Right kidney (tissue), 1 donor: ENCODE data around the gene CTNND2.

Experiments used
- DNase-seq: peaks from one replicate; pipeline ENCODE4 v3.0.0-alpha.2; 2016

CTNND2 gene

DNA sequence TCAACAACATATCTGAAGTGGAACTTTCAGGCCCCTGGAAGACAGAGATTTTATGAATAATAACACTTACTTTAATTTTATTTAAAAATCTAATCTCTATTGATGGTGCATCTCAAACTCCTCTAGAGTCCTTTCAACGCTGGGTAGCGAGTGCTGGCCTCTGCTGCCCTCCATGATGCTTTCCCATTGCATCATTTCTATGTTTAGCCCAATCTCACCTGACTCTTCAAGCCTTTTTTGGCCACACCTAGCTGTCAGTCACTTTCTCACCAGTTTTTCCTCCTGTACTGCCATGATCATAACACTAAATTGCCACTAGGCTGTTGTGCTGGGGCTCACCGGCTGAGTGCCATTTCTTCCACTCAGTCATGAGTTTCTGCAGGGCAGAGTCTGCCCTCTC is 747.1 kb downstream of the CTNND2 start:
- no peak for DNase-seq

DNA sequence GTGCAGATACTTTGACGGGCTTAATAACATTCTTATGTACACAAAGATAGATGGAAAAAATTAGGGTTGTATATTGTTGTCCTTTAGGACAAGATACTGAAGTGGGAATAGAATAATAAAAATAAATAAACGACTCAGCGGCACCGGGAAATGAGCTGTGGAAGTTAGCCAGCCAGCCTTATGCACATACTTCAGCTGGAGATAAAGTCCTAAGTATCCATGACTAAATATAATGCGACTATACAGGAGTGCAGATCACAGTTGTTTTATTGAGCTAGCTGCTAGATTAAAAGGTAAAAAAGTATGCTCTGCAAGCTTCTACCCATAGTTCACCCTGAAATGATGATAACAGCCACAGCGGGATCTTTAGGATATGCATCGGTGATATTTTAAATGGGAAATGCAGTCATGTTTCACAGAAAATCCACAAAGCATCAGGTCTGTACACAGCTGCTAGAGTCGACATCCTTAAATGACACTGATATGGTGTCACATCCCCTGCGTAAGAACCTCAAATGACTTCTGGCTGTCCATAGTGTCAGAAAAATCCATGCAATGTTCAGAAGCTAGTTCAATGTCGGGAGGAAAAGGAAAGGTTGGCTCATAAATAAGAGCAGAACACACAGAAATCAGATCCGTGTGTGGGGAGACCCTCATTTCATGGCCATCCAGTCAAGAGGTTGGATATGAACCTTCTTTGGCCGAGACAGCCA is 750.4 kb downstream of the CTNND2 start:
- no peak for DNase-seq

DNA sequence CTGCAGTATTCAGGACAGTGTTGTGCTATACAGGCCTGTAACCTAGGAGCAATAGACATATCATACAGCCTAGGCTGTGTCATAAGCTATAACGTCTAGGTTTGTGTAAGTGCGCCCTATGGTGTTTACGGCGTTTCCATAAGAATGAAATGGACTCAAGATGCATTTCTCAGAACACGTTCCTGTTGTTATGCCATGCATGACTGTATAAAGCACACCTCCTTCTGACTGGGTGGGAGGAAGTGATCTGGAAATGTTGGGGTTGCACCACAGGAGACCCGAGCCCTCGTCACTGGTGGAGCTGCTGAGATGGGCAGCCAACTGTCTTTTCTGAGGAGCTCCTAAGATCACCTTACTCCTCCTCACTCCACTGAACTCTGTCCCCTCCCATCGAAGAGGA is 751.9 kb downstream of the CTNND2 start:
- no peak for DNase-seq

DNA sequence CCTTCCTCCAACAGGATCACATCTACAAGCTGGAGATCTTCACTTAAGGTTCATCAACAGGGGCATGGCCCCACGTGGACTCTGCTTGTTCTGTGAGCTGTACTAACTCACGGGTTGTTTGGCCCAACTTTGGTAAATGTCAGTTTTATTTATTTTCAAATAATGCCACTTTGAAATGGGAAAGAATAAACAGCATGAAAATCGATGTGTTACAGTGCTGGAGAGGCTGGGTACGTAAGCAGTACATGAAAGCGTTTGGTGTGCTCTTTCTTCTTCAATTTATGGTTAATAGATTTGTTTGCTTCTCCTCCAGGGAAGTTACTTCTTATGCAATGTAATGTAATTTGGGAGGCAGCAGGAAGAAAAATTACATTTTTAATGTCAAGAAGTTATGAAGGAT is 753.3 kb downstream of the CTNND2 start:
- DNase-seq = no peak

DNA sequence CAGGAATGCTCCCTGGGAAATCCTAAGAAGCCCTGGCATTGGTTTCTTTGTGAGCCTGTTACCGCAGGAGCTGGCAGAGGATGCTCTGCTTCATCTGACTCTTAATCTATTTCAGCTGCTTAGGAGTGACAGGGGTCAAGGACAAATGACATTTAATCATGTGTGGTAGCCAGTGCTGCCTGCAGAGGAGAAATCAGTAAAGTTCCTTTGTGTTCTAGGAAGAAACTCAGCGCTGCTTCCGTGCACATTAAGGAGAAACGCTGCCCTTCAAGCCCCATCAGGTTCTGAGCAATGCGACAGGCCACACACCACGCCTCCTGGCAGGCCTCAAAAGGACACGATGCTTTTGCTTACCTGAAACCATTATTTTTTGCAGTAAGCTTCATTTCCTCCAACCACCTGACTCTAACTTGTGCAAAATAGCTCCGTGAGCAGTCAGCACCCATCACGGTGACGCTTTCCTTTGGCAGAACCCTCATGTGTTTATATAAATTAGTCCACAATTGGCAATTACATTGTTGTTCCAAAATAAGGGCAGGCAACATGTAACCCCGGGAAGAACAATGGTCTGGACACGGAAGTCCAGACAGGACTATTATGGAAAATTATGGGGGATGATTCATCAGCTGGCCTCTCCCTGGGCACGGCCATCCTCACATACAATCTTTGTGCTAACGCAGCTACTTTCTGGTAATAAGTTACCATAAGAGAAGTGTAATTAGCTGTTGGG is 755.3 kb downstream of the CTNND2 start:
- DNase-seq = no peak

DNA sequence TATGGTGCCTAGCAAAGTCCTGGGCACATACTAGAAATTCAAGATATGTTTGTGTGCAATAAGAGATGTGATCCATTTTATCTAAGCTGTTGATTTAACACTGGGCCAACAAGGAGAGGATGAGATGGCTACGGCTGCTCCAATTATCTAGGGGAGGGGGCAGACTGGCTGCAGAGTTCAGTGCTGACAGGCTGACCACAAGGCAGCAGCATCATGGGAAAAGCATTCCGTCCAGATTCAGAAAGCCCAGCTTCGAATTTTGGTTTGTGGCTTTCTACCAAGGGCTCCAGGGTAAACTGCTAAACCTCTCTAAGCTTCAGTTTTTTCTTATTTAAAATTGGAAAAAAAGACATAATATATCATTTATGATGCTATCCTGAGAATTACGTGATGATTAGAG is 758.1 kb downstream of the CTNND2 start:
- no peak for DNase-seq

DNA sequence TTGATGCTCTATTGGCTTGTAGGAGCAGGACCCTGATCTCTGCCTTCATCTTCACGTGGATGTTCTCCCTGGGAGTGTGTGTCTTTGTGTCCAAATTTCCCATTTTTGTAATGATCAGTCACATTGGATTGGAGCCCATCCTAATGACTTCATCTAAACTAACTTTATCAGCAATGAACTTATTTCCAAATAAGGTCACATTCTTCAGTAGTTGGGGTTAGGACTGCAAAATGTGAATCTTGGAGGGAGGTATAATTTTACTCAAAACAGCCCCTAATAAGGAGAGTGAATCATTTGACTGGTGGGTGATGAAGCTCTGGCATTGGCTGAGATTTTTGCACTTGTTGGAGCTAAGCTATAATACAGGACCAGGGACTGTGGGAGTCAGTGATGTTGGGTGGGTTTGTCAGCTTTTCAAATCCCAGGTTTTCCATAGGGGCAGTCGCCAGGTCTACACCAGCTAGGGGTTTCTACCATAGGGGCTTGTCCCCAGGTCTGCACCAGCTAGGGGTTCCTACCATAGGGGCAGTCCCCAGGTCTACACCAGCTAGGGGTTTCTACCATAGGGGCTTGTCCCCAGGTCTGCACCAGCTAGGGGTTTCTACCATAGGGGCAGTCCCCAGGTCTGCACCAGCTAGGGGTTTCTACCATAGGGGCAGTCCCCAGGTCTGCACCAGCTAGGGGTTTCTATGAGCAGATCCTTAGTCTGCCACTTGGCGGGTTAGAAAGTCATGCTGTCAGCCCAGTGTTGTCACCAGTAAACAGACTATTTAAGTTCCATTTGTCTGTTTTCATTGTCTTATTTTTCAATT is 760.6 kb downstream of the CTNND2 start:
- no peak for DNase-seq

DNA sequence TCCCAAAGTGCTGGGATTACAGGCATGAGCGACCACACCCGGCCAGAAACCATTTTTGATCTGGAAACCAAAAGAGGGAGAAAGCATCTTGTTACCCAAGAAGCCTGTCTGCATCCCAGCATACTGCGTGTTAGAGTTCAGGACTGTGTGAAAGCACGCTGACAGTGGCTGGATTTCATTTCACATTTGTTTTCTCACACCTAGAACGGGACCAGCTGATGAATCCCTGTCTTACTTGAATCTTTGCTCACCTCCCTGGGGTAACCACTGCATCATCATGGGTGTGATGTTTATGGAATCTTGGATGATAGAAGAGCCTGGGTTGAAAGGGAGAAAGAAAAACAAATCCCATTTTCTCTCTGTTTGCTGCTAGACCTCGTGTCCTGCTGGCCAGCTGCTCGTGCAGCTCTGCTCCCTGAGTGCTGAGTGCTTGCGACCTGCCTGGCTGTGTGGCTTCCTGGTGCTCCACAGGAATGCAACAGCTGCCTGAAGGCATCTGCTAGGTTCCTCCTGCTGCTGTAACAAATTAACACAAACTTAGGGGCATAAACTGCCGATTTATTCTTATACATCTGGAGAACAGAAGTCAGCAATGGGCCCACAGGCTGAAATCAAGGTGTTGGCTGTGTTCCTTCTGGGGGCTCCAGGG is 764.9 kb downstream of the CTNND2 start:
- DNase-seq = no peak

DNA sequence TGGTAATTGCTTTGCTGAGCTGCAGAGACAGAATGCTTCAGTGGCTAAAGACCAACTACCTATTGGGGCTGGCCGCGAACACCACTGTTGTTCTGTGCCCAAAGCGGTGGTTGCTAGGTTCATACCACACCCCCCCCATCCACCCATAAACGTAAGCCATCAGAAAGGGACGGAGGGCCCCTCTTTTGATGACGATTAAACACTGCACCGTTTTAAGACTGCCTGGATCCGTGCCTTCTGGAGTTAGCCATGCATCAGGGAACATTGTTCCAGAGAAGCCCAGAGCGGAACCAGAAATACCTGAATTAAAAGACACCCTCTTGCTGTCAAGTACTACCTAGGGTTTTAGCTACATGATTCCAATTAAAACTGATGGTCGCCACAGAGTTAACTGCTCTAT is 774.1 kb downstream of the CTNND2 start:
- no peak for DNase-seq

DNA sequence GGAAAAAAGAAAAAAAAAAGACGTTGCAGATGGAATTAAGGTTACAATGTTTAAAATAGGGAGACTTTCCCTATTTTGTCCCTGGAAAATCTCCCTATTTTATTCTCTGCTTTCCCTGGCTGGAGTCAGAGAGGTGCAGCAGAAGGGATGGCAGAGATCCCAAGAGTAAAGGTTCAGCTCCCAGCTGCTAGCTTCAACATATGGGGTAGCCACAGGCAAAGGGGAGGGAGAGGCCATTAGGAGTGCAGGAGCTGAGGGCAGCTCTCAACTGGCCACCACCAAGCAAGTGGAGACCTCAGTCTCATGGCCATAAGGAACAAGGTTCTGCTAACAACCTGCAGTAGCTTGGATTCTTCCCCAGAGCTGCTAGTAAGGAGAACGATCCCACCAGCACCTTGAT is 776.2 kb downstream of the CTNND2 start:
- no peak for DNase-seq

DNA sequence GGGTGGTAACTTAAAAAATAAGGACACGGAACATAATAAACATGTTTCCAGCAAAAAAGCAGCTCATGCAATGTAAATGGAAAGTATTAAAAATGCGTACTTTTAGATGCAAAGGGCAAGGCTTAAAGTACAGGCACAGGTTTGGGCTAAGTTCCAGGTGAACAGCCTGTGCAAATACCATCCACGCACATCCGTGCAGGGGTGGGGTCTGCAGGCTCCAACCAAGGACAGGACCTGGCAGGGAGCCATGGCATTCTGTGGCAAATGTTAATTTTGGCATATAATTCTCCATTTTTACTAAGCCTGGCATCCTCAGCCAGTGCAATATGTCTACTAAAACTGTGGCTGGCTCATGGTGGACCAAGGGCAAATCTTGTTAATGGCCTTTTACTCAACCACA is 777.4 kb downstream of the CTNND2 start:
- DNase-seq = no peak

DNA sequence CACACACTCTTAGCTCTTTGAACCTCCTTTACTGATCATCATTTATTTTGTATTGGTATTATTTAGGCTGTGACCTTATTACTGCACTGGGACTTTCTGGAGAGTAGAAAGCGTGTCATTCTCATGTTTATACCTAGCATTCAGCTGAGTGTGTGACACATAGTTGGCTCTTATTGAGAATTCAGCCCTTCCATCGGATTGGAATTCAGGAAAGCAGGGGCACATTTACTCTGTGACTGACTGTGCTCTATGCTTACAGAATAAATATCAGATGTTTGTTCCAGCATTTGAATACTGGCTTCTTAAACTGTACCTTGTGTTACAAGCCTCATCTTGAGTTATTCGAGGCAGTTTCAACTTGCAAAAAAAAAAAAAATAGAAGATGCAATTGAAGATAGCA is 782.4 kb downstream of the CTNND2 start:
- DNase-seq = no peak

DNA sequence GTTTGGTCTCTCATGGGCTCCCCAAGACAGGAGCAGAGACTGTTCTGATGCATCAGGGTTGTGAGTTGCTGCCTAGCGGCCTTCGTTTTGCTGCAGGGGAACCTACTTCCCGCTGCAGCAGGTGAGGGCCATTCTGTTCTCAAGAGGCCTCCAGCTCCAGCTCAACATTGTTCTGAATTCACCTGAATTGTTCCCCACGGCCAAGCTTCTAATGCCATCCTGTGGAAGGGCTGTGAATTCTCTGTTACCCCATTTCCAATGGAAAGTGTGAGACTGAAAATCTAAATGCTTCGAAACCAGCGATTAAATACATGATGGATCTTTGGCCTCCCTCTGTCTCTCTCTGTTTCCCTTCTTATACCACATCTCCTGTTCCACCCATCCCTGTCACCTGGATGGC is 794.1 kb downstream of the CTNND2 start:
- DNase-seq = no peak

DNA sequence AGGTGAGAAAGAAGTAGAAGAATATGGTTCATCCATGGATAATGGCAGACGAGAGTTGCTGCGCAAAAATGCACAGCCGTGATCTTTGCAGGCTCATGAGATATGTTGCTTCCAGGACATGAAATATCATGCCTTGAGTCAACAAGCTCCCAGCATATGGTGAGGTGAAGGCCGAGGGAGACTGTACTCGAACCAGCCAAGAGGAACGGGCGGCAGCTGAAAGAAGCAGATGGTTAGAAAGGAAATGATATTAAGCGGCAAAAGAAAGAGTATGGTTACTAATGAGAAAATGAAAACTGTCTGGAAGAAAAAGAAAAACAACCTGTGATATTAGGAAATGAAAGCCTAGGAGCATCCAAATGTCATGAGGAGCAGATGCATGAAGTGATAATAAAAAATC is 798.5 kb downstream of the CTNND2 start:
- DNase-seq = no peak

DNA sequence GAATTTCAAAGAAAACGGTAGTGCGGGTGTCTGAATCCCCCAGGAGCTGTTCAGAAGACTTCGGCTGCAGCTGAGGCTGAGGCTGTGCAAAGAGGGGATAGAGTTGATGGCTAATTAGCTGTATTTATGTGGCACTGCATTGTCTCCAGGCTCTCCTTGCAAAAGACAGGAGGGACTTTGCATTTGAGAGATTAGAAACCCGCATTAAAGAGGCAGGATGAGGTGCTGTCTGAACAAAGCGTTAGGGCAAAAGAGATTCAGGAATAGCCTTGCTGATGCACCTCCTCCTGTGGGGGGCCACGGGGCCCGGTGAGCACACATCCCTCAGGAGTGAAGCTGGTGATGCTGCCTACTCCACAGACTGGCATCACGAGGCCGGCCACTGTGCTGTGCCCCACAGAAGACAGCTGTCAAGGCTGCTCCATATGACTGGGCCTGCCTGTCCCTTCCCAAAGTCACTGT is 799.6 kb downstream of the CTNND2 start:
- DNase-seq = no peak

DNA sequence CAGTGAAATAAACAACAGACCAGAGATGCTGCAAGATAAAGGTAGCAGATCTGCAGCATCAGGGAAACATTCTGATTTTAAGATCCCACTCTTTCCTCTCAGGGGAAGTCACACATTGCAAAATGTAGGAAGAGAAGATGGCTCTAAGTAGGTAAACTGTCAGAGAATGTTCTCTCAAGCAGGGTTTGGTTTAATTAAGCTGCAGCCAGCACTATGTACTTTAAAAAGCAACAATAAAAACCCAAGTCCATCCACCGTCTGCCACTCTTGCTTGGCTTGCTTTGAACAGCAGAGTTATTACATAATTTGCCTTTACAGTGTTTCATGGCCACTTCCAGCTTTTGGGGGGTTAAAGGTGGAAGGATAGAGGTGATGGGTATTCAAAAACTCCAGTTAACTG is 800.0 kb downstream of the CTNND2 start:
- DNase-seq = no peak

DNA sequence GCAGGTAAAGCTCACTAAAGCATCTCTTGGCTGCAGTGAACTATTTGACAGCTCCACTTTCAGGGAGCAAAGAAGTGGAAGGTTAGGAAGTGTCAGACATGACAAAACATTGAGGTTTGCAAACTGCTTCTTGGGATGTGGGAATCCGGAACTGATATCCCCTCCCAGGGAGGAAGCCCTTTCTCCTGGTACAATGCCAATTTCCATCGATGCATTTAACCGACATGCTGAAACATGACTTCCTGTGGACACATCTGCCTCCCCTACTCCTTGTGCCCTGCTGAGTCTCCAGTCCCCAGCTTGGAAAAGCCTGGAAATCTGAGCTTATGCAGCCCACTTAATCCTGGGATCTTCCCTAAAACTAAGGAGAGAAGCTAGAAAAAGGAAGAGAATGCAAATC is 820.1 kb downstream of the CTNND2 start:
- DNase-seq = no peak

DNA sequence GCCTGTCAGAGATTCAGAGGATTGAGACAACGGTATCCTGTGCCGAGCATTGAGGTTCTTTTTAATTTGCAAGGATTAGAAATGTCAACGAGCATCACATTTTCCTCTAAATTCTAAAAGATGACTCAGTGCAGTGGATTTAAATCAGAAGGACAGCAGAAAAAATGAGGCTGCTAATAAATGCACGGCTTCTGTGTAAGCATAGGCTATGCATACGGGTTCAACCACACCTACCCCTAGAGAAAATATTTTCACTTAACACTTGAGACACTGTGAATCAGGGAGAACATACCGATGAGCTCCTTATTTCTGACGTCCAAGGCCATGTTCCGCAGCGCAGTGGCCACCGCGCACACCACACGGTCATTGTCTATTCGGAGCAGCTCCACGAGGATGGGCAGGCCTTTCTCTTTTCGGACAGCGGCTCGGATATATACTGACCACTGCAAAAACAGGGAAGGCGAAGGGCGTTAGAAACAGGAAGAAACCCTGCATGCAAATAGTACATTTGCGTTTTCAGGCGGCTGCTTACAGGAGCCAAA is 821.8 kb downstream of the CTNND2 start:
- no peak for DNase-seq

DNA sequence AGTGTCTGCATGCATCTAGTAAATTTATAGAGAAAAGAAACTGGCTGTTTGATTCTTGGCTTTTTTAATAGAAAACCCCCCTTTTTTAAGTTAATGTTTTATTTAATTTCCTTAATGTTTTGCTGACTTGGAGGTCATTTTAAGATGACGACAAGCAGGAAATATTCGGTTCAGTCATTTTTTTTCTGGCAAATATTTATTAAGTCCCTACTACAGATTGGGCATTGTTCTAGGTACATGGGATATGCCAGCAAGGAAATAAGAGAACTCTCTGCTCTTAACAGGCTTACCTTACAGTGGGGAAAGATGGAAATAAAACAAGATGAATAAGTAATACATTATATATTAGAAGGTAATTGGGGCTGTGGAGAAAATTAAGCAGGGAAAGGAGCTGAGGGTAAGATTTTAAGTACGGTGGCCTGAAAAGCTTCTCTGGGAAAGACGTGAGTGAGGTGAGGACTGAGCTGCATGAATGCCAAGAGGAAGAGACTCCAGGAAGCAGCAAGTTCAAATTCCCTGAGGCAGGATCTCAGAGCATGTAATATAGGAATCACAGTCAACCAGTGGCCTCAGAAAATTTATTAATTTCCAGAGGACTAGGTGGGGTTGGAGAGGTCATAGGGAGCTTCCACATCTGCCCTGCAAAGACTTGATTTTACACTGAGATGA is 827.2 kb downstream of the CTNND2 start:
- DNase-seq = no peak

DNA sequence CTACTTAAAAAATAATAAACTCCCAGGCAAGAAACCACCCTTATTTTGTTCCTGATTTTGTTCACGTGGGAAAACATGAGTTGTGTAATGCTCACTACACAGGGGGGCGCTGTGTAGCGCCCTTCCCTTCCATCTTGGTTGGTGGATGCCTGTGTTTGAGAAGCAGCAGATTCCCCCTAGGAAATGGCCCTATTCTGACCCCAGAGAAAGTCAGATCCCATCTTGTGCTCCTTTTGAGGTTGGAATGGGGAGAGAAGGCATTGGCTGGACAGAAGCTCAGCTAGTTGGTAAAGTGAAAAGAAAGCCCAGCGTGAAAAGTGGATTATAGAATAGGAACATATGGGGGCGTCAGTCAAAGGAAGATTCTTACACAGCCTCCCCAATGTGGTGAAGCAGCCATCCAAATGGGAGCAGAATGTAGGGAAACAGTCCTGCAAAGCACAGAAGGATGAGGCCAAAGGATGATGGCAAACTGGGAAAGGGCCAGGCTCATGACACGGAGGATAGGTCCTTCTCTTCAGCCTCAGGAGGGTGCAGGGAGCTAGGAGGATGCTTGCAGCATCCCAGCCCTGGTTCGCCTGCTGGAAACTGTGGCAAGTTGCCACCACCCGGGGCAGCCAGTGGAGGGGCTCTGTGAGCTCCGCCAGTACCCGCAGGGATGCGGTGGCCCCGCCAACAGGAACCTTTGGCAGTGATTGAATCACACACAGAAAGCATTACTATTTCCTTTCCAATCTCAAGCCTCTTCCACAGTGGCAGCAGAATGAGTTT is 829.0 kb downstream of the CTNND2 start:
- no peak for DNase-seq

DNA sequence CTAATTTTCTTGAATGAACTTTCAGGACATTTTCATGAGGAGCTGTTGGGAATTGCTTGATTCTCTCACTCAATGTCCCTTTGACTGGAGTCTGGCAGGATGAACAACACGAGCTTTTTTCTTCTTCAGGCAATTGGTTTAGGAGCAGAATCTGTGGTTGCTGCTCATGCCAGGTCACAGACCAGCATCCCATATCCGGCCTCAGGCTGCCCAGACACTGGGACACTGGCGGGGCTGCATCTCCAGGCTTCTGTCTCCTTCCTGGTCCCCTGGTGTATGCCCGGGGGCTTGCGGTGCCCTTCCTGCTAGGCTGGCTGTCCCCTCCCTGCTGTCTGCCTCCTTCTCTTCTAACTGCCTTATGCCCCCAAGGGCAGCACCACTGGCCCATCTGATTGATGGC is 831.7 kb downstream of the CTNND2 start:
- no peak for DNase-seq
